GM18870 (cell line): ENCODE data around the gene SHLD2.
"Not testable (repeated sequence)": the region's sequence is repeated elsewhere in the genome, so short reads cannot be mapped to it uniquely, and the experiment has no call there.

Source experiments
- ATAC-seq: cut with Tn5 transposase; IDR thresholded peaks from one replicate; pipeline ENCODE4 v1.9.1; 2021; ENCODE audit warnings: moderate library complexity; ENCODE audit not compliant: unreplicated experiment

SHLD2 gene, protein sequence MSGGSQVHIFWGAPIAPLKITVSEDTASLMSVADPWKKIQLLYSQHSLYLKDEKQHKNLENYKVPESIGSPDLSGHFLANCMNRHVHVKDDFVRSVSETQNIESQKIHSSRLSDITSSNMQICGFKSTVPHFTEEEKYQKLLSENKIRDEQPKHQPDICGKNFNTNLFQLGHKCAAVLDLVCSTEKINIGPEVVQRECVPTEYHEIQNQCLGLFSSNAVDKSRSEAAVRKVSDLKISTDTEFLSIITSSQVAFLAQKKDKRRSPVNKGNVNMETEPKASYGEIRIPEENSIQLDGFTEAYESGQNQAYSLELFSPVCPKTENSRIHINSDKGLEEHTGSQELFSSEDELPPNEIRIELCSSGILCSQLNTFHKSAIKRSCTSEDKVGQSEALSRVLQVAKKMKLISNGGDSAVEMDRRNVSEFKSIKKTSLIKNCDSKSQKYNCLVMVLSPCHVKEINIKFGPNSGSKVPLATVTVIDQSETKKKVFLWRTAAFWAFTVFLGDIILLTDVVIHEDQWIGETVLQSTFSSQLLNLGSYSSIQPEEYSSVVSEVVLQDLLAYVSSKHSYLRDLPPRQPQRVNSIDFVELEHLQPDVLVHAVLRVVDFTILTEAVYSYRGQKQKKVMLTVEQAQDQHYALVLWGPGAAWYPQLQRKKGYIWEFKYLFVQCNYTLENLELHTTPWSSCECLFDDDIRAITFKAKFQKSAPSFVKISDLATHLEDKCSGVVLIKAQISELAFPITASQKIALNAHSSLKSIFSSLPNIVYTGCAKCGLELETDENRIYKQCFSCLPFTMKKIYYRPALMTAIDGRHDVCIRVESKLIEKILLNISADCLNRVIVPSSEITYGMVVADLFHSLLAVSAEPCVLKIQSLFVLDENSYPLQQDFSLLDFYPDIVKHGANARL

DNA sequence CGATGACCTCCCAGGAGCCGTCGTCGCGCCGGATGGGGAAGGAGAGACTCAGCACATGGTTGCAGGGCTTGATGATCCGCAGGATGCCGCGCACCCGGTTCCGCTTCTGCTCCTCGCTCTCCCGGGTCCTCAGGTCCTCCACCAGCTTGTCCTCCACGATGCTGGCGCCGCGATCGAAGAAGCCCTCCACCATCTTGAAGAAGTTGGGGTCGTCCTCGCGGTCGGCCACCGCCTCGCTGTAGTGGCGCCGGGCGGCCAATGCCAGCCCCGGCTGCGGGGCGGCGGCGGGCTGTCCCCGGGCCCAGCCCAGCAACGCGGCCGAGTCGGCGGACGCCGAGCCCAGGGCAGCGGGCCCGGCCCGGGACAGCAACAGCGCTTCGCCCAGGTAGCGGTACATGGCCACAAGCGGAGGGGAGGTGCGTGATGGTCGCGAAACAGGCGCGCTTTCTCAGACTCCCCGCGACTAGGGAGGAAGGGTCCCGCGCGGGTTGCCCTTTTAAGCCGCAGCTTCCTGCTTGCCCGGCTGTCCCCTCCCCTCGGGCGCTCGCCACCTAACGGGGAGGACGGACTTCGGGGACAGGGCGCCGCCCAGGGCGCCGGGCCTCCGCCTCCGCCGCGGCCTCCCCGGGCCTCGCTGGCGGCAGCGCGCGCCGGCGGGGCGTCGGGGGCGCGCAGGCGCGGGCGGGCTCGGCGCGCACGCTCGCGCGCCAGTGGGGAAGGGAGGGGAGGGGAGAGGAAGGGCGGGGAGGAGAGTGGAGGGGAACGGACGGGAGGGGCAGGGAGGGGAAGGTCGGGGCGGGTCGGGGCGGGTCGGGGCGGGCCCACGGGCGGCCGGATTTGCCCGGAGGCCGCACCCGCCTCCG, at the start of gene SHLD2, which contains the start of gene GLUD1:
Gene SHLD2 (plus strand): TSS at position 834 of the 863 bp plus-strand sequence. CDS start 56,149 bp downstream, outside the sequence.
Gene GLUD1 (minus strand): TSS at position 471 of the 863 bp plus-strand sequence. CDS start 74 bp downstream, at position 397.
- peak; percentile 33 for ATAC-seq

GRCh38 chr10:87045434-87045938, 49.5 kb upstream of the SHLD2 start:
- no peak for ATAC-seq

DNA sequence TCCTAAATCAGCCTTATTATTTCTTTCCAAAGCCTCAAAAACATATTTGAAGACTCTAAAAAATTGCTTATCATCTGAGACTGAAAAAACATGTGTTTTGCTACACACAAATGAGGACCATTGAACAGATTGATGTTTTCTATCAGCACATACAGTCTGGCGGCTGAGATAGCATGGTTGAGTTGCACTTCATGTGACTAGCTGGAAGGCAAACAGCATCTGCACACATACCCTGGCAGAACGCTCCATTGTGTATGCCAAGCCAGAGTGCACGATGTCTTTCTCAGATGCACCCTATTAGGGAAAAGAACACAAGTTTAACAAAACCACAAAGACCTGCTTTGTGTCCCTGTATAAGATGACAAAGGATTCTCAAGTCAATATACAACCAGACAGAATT, 41.9 kb upstream of the SHLD2 start:
- ATAC-seq, result no peak

- ATAC-seq, result no peak
These were observed 41.3 kb upstream of the SHLD2 start for GRCh38 chr10:87053577-87054181.

- ATAC-seq, result no peak
These were observed 40.4 kb upstream of the SHLD2 start for GRCh38 chr10:87054373-87055295.

DNA sequence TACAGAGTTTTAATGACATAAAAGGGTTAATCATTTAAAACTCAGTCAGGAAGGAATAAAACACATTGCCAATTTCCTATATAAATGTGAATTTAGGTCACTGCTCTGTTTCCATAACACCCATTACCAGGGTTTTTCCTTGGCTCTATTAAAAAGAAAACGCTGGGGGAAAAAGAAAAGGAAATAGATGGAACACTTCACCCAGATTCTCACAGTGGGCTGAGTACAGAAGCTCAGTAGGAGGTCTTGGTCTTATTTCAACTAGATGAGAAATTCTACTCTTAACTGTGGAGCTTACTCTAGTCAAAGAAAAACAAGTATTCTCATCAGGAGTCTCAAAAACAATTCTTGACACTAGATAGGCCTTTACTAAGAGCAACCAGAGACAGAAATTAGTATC, 36.8 kb upstream of the SHLD2 start:
- ATAC-seq, result no peak

- no peak for ATAC-seq
These were observed 35.6 kb upstream of the SHLD2 start for GRCh38 chr10:87059401-87059800.

DNA sequence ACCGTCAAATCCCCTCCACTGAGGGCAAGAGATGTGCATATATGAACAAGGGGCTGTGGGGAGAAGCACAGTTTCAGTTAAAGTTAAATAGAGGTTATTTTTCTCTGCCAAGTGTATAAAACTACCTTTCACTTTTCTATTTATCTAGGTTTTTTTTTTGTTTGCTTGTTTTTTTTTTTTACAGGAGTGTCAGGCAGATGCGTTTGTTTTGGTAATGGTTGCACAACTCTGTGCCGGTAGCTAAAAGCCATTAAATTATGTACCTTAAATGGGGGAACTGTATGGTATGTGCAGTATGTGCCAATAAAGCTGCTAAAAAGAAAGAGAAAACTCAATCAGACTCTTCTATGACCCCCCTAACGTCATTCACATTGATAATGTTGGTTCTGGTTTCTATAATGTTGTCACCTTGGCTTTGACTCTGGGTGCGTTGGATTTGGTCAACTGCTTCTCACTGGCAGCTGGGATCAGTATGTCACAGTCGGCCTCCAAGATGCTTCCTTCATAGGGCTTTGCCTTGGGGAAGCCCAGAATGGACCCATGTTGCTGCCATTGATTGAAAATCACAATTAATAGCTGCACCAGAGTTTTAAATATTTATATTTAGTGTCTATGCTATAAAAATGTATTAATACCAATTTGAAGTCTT, 34.6 kb upstream of the SHLD2 start:
- no peak for ATAC-seq

GRCh38 chr10:87064651-87065050, 30.4 kb upstream of the SHLD2 start:
- no peak for ATAC-seq

DNA sequence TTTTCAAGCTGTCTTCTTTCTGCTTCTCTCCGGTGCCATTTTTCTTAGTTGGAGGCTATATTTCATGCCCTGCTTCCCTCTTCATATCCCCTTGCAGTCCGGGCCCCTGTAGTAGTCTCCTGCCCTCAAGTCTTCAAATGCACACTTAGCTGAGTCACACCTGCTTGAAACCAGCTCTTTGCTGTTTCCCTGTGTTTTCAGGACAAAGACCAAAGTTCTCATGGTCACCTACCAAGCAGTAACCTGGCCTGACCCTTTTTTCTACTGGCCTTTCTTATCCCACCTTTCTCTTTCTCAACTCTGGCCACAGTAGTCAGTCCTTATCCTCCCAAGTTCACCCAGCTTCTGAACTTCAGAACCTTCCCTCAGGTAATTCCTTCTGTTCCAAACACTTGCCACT, 28.8 kb upstream of the SHLD2 start:
- ATAC-seq, result no peak

- no peak for ATAC-seq
These were observed 28.1 kb upstream of the SHLD2 start for GRCh38 chr10:87066865-87067264.

GRCh38 chr10:87068281-87068680, 26.7 kb upstream of the SHLD2 start:
- no peak for ATAC-seq

GRCh38 chr10:87072449-87072848, 22.6 kb upstream of the SHLD2 start:
- no peak for ATAC-seq

GRCh38 chr10:87076421-87076820, 18.6 kb upstream of the SHLD2 start:
- ATAC-seq, result not testable (repeated sequence)

- ATAC-seq, result no peak
These were observed 15.7 kb upstream of the SHLD2 start for GRCh38 chr10:87079106-87079836.

GRCh38 chr10:87080621-87081020, 14.4 kb upstream of the SHLD2 start:
- ATAC-seq, result not testable (repeated sequence)

DNA sequence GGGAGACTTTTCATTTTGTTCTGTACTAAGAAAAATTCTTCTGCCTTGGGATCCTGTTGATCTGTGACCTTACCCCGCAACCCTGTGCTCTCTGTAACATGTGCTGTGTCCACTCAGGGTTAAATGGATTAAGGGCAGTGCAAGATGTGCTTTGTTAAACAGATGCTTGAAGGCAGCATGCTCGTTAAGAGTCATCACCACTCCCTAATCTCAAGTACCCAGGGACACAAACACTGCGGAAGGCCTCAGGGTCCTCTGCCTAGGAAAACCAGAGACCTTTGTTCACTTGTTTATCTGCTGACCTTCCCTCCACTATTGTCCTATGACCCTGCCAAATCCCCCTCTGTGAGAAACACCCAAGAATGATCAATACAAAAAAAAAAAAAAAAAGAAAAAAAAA, 13.4 kb upstream of the SHLD2 start:
- ATAC-seq, result not testable (repeated sequence)

DNA sequence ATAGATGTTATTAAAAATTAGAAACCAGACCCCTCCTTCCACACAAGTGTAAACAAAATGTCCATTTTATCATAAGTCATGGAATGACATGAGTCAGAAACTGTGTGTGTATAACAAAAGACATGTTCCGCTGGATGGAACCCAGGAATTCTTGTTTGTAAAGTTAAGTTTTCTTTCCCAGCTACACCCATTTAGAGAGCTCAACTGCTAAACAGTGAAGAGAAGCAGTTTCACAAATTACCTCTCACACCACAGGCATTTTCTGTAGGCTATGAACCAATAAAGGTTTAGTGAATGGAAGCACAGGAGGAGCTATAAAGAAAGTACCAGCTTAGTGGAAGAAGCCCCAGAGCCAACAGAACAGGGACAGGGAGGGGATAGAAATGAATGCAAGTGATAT, 12.8 kb upstream of the SHLD2 start:
- ATAC-seq, result not testable (repeated sequence)
